Measurements from ENCODE around the gene TCP10L.
"Not testable (repeated sequence)": the region's sequence is repeated elsewhere in the genome, so short reads cannot be mapped to it uniquely, and the experiment has no call there.

The TCP10L gene

GRCh38 chr21:32565856-32566465, 19.4 kb downstream of the TCP10L start:
- TF ChIP-seq CTCF (conservative IDR thresholded peaks at IDR 0.05; ENCODE audit: low read length), result no peak
- DNase-seq (ENCODE audit: low read depth), result peak; percentile 38
- no peak overlapping the region for H3K4me3 ChIP-seq (ENCODE audit: low read length)

GRCh38 chr21:32562915-32563314, 22.4 kb downstream of the TCP10L start:
- no peak for DNase-seq (ENCODE audit: low read depth)
- no peak for TF ChIP-seq CTCF (conservative IDR thresholded peaks at IDR 0.05; ENCODE audit: low read length)
- H3K4me3 ChIP-seq (ENCODE audit: low read length), result no peak overlapping the region

- peak; percentile 91 for DNase-seq (ENCODE audit: low read depth)
- H3K4me3 ChIP-seq (ENCODE audit: low read length), result no peak overlapping the region
- peak; percentile 77 for TF ChIP-seq CTCF (conservative IDR thresholded peaks at IDR 0.05; ENCODE audit: low read length)
These were observed 22.9 kb downstream of the TCP10L start for GRCh38 chr21:32562426-32562825.

- DNase-seq (ENCODE audit: low read depth); H3K4me3 ChIP-seq (ENCODE audit: low read length): not testable (repeated sequence)
These were observed 23.8 kb downstream of the TCP10L start for GRCh38 chr21:32561476-32561875.

GRCh38 chr21:32560896-32561295, 24.4 kb downstream of the TCP10L start:
- H3K4me3 ChIP-seq (ENCODE audit: low read length), result no peak overlapping the region
- no peak for DNase-seq (ENCODE audit: low read depth)
- TF ChIP-seq CTCF (conservative IDR thresholded peaks at IDR 0.05; ENCODE audit: low read length), result no peak

- no peak for DNase-seq (ENCODE audit: low read depth)
- TF ChIP-seq CTCF (conservative IDR thresholded peaks at IDR 0.05; ENCODE audit: low read length), result no peak
- no peak overlapping the region for H3K4me3 ChIP-seq (ENCODE audit: low read length)
These were observed 26.2 kb downstream of the TCP10L start for GRCh38 chr21:32559006-32559610.

GRCh38 chr21:32558106-32558505, 27.2 kb downstream of the TCP10L start:
- H3K4me3 ChIP-seq (ENCODE audit: low read length), result no peak overlapping the region
- no peak for DNase-seq (ENCODE audit: low read depth)
- no peak for TF ChIP-seq CTCF (conservative IDR thresholded peaks at IDR 0.05; ENCODE audit: low read length)
